IPS DF 19.7 (cell line): ENCODE results near the gene FXYD1.
A peak's percentile ranks its signal among the peaks of the same experiment; 100 is the strongest.
"Not testable (repeated sequence)": the region's sequence is repeated elsewhere in the genome, so short reads cannot be mapped to it uniquely, and the experiment has no call there.

Experiments
- DNase-seq: peaks from one replicate; pipeline ENCODE4 v3.0.0-alpha.2; 2013; ENCODE audit warnings: low read depth, low spot score

Gene FXYD1

GRCh38 chr19:35138305-35138892 is at the start of gene FXYD1:
Gene FXYD1 (plus strand): TSS chr19:35138824. CDS start chr19:35140080, 1,256 bp downstream.
- no peak for DNase-seq

GRCh38 chr19:35089554-35089953 is 49.1 kb upstream of the FXYD1 start:
- no peak for DNase-seq

- no peak for DNase-seq
Measured at GRCh38 chr19:35090160-35090505, 48.5 kb upstream of the FXYD1 start.

GRCh38 chr19:35090506-35091214 is 48.0 kb upstream of the FXYD1 start:
- DNase-seq, result peak; percentile 47

- no peak for DNase-seq
Measured at GRCh38 chr19:35093430-35093829, 45.2 kb upstream of the FXYD1 start.

- DNase-seq, result no peak
Measured at GRCh38 chr19:35093941-35094647, 44.5 kb upstream of the FXYD1 start.

- DNase-seq, result no peak
Measured at GRCh38 chr19:35094656-35095055, 44.0 kb upstream of the FXYD1 start.

- no peak for DNase-seq
Measured at GRCh38 chr19:35095667-35096368, 42.8 kb upstream of the FXYD1 start.

GRCh38 chr19:35098413-35099049 is 40.1 kb upstream of the FXYD1 start:
- no peak for DNase-seq

- no peak for DNase-seq
Measured at GRCh38 chr19:35099155-35099896, 39.3 kb upstream of the FXYD1 start.

- no peak for DNase-seq
Measured at GRCh38 chr19:35099897-35100275, 38.7 kb upstream of the FXYD1 start.

GRCh38 chr19:35100588-35101533 is 37.8 kb upstream of the FXYD1 start:
- DNase-seq, result no peak

GRCh38 chr19:35101949-35102348 is 36.7 kb upstream of the FXYD1 start:
- DNase-seq, result not testable (repeated sequence)

- not testable (repeated sequence) for DNase-seq
Measured at GRCh38 chr19:35103614-35104013, 35.0 kb upstream of the FXYD1 start.

GRCh38 chr19:35104361-35104760 is 34.3 kb upstream of the FXYD1 start:
- no peak for DNase-seq

GRCh38 chr19:35105047-35105410 is 33.6 kb upstream of the FXYD1 start:
- no peak for DNase-seq

- DNase-seq, result no peak
Measured at GRCh38 chr19:35105411-35106290, 33.0 kb upstream of the FXYD1 start.

GRCh38 chr19:35106291-35106583 is 32.4 kb upstream of the FXYD1 start:
- DNase-seq, result no peak

- DNase-seq, result no peak
Measured at GRCh38 chr19:35106898-35107541, 31.6 kb upstream of the FXYD1 start.
